GM18870 (cell line): ENCODE measurements around the gene RIMS4.
"Not testable (repeated sequence)": the region's sequence is repeated elsewhere in the genome, so short reads cannot be mapped to it uniquely, and the experiment has no call there.

Source experiments
- ATAC-seq: cut with Tn5 transposase; IDR thresholded peaks from one replicate; pipeline ENCODE4 v1.9.1; 2021; ENCODE audit warnings: moderate library complexity; ENCODE audit not compliant: unreplicated experiment

Gene RIMS4

DNA sequence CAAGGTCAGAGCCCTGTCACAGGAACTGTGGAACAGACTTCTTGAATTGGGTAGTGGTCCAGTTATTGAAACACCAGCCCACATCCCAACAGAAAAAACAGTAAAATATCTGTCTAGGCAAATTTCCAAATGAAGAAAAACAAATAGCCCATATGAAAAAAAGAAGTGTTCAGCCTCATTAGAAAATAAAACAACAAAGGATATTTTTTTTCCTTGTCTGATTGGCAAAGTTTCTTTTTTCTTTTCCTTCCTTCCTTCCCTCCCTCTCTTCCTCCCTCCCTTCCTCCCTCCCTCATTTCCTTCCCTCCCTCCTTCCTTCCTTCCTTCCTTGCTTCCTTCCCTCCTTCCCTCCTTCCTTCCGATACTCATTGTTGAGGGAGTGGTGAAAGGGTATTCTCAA lies 20.6 kb upstream of the RIMS4 start:
- ATAC-seq = no peak

DNA sequence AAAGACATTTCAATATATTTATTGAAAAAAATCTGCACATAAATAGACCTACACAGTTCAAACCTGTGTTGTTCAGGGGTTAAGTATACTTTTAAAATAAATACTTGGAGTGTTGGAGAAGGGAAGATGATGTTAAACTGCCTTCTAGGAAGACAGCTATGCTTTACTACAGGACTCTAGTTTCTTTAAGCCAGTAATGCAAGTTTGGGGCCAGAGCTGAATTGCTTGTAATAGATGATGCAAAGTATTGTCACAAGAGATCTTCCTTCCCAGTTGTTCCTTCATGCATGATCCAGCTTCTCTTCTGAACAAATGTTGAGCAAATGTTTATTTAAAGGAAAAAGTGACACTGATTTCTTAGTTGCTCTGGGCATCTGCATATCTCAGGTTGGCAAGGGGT lies 20.2 kb upstream of the RIMS4 start:
- ATAC-seq = no peak

DNA sequence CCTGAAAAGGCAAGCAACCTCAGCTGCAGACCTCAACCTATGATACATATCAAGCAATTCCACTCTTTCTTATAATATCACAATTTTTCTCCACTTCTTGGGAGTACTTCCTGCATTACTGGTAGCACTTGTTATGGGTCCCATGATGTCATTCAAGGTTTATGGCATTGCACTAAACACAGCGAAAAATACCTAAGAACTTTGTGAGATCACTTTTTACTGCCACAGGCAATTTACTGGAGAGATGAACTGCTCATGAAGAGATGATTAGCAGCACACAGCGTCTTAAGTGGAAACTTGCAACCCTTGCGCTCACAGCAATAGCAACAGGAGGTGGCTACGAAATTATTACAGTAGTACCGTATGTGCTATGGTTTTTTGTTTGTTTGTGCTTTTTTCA lies 19.3 kb upstream of the RIMS4 start:
- ATAC-seq = no peak

DNA sequence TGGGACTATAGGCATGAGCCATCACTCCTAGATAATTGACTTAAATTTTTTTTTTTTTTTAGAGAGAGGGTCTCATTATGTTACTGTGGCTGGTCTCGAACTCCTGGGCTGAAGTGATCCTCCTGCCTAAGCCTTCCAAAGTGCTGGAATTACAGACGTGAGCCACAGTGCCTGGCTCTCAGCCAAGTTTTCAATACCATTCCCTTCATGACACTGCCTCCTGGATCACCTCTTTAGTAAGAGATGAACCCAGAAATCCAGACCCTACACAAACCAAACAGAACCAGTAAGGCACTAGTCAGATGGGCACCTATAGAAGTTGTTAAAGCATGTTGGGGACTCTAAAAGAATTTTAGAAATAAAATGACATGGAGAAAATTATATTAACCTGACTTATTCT lies 18.3 kb upstream of the RIMS4 start:
- no peak for ATAC-seq

DNA sequence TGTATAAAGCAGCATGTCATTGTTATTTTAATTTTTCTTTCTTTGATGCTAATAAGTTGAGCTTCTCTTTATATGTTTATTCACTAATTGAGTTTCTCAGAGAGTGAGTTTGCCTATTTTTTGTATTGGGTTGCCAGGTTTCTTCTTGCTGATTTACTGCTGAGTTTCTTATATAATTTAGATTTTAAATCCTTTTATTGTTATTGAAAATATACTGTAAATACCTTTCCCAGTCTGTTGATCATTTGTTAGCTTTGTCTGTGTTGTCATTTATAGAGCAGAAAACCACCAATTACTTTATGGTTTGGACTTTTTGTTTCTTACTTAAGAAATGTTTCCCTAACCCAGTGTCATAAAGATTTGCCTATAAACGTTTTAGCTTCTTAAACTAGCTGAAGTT lies 17.1 kb upstream of the RIMS4 start:
- ATAC-seq = no peak

DNA sequence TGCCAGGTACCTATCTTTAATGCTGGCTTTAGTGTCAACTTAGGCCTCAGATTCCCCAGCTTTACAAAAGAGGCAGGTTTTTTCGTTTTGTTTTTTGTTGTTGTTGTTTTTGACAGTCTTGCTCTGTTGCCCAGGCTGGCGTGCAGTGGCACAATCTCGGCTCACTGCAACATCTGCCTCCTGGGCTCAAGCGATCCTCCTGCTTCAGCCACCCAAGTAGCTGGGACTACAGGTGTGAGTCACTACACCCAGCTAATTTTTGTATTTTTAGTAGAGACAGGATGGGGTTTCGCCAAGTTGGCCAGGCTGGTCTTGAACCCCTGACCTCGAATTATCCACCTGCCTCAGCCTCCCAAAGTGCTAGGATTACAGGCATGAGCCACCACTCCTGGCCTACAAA lies 11.2 kb upstream of the RIMS4 start:
- not testable (repeated sequence) for ATAC-seq

DNA sequence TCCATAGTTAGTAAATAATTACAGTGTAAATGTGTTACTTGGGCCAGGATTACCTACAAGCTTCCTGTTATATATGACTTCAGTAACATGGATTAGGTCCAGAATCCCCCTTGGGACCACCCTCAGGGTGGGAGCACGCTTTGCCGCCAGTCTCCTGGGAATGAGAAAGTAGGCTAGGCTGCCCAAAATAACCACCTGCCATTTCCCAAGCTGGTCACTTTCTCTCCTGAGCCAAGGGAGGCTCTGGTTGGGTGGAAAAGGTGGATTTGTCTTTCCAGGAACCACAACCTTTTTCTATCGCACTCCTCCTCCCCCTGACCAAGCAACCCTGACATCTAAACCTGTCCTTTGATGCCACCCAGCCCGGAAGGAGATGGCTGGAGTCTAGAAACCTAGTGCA lies 9.6 kb upstream of the RIMS4 start:
- no peak for ATAC-seq

DNA sequence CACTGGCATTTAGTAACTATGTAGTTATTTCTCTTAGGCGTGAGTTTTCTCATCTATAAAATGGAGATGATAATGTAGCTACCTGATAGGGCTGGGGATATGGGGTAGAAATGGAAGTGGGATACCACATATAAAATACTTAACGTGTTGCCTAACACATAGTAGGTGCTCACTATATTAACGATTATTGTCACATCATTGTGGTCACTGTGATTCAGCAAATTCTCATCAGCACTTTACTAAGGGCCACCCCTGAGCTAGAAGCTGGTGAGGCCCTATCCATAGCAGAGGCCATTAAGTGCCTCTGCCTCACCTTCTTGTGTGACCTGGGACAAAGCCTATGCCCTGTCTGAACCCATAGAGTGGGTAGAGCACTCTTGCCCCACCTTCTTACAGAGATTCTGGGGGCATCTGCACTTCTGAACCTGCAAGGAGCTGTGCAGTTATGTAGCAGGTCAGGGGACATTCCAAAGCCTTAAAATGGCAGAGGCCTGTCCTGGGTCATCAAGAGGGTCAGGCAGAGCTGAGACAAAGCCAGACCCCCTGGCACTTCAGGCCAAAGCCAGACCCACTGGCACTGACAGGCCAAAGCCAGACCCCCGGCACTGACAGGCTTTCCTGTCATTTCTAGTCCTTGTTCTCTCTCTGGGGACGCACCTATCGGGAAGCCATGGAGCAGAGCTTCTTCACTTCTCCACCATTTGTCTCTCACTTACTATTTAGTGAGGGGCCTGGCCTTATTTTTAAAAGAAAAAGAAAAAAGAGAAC lies 7.0 kb upstream of the RIMS4 start:
- ATAC-seq = no peak

DNA sequence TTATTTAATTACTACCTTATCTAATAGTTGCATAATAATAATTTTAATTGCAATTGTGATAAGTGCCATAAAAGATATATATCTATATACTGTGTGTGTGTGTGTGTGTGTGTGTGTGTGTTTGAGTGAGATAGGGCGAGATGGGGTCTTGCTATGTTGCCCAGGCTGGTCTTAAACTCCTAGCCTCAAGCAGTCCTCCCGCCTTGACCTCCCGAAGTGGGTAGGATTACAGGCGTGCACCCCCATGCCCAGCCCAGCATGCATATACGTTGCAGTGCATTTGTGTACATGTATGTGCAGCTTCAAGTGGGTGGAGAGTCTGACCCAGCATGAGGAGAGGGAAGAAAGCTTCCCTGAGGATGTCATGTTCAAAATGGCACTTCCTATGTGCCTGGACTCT lies 4.6 kb upstream of the RIMS4 start:
- no peak for ATAC-seq

DNA sequence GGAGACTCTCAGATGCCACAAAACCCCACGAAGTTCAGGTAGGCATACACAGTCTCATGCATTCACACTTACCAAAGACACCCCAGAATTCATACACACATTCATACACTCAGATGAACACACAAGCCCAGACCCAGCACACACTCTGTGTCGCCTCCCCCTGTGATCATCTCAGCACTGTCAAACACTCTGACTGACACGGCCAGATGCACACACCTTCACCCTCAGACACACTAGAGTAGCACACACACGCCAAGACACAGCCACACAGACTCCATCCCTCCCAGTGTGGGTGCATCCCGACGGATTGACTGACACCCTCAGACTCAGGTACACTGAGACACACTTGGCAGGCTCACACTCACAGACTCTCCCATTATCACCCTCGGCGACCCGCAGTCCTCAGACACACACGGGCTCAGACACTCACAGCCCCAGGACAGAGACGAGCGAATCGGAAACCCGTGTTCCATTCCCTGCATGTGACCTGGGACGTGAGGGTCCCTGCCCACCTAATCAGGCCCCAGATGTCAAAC lies 872 bp upstream of the RIMS4 start:
- no peak for ATAC-seq

DNA sequence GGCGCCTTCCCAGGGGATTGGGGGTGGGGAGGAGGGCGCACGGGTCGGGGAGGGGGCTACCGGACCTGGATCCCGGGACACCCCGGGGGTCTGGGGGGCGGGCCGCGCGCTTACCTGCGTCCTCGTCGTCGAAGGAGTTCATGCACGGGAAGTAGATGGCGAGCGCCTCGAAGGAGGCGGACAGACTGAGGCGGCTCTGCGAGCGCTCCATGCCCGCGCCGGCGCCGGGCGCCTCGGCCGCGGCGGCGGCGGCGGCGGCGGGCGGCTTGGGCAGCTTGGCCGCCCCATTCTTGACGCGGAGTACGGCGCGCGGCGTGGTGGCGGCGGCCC lies 320 bp downstream of the RIMS4 start:
- ATAC-seq = no peak

DNA sequence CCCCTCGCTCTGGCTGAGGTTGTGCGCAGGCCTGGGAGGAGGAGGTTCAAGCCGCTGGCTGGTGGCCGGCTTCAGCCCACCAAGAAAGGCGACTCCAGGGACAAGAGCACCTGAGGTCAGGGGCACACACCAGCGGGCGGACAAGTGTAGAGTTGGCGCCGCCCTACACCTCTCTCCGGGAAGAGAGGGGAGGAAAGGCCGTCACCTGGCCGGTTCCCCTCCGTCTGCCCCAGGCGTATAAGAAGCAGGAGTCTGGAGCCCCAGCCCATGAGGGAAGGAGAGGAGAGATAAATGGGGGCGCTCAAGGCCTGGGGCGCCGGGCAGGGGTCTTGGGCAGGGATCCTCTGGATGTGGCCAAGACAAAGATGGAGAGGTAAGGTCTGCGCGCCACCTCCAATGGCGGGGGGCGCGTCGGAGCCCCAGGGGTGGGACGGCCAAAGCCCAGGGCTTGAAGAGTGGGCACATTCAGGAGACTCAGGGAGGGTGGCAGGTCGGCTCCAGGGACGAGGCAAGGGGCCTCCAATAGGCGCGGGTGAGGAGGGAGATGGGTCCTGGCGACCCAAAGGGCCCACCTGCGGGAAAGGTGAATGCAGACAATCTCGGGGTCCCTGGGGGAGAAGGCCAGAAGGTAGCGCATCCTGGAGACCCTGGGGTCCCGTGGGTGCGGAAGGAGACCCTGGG lies 826 bp downstream of the RIMS4 start:
- ATAC-seq = no peak

DNA sequence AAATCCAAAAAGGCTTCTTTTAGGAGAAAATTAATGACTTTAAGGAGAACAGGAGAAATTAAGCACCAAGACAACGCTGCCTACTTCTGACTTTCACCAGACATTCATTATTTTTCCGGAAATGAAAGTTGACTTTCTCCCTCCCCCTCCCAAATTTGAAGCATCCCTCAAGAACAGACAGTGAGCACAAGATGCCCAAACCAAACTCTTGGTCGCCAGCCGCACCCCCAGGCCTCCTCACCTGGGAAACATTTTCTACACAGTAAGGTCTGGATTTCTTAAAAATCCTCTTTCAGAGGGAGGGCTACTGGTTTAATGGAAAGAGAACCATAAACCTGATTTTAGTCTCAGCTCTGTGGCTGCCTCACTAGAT lies 2.7 kb downstream of the RIMS4 start:
- no peak for ATAC-seq

DNA sequence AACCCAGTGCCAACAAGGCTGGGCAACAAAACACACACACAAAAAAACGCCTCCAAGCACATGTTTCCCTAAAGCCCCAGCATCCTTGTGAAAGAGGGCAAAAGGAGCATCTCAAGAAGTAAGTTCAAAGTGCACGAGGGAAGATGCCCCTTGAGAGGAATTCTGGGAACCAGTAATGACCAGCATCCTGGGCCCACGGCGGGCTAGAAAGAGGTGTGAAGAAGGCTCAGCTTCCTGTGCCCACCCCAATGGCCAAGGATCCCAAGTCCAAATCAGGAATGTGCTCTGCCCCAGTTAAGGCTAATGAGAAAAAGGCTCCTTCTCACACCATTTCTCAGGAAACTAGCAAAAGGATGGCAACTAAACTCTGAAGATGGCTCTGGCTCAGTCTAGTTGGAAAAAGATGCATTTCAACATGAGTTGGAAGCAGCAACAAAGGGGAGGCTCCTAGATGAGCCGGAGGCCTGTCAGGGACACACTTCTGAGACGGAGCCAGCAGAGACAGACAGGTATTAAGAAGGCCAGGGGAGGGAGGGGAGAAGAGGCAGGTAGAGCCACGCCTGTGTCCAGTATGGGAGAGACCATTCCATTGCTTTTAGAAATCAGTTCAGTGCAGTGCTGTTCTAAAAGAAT lies 3.2 kb downstream of the RIMS4 start:
- ATAC-seq = no peak

DNA sequence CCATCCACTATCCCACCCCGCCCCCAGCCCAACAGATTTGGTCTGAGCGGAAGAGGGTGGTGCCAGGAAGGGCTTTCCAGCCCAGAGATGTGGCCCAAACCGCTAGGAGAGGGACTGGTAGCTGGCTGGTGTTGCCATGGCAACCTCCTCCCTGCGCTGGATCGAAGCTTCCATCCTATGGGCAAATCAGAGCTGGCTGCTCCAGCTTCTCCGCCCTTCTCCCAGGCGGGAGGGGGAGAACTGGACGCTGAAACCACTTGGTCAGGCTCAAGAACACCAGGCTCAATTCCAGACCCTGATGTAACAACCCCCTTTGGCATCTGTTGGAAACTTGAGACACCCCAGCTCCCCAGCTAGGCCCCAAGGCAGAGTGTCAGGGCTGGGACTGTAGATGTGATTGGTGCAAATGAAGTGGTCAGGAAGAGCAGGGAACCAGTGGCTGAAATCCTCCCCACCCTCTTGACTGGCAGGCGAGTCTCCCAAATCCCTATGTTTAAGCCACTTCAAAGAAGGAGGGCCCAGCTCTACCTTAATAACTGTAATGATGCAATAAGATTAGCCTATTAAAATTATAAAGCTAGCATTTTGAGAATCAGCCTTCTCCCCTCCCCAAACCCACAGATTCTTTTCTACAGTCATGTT lies 4.2 kb downstream of the RIMS4 start:
- ATAC-seq = no peak

DNA sequence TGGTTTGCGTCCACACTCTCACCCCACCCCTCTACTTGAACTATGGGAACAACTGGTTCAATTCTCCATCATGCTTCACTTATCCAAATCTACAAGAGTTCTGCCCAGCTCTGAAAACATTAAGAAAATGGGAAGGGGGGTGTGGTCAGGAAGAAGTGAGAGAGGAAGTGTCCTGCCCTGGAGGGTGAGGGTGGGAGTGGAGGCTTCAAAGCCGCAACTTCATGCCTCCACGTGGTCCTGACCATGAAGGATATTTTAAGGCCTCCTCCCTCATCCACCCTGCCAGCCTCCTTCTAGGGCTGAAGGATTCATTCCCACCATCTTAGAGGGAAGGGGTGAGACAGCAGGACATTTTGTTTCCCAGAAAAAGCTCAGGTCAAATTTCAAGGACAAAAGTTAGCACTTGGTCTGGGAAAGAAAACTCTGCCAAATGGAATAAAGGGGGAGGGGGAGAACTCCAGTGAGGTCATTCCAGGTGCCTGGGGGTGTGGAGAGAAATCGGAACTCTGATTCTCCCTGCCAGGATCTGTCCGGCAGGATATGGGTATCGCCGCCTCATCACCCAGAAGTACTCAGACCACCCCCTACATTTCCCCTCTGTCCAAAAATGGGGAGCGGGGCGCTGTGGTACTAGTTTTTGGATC lies 4.9 kb downstream of the RIMS4 start:
- ATAC-seq = no peak

DNA sequence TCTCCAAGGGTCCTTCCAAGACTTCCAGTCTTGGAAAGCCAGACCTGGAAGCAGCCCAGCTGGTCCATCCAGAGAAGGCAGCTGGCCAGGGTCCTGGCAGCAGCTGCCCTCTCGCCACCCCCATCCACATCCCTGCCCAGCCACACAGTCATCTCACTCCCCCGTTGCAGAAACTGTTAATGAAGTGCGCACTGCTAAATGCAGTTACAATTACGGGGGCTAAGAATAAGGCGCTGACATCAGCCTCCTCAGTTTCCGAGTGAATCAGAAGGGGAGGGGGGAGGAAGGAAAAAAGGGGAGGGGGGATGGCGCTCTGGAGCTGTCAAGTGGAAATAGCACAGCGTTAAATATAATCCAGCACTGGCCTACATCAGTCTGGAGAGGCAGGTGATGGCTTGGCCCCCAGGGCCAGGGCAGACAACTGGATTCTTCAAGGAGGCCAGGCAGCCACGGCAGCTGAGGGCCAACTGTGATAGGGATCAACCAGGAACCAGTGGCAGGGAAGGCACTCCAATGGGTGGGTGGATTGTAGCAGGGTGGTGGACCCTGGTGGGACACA lies 6.9 kb downstream of the RIMS4 start:
- no peak for ATAC-seq

DNA sequence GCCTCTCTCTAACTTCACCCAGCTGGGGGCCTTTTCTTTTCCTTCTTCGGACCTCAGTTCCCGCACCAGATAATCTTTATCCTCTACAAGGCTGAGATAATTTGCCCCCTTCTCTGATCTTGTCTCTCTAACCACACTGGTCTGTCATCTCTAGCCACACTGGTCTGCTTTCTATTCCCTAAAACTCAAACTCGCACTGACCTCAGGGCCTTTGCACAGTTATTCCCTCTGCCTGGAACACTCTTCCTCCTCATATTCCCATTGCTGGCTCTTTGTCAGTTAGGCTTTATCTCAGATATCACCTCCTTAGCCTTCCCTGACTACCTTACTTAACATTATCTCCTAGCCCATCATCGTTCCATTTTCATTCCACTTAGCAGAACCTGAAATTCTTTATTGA lies 7.6 kb downstream of the RIMS4 start:
- ATAC-seq = no peak

DNA sequence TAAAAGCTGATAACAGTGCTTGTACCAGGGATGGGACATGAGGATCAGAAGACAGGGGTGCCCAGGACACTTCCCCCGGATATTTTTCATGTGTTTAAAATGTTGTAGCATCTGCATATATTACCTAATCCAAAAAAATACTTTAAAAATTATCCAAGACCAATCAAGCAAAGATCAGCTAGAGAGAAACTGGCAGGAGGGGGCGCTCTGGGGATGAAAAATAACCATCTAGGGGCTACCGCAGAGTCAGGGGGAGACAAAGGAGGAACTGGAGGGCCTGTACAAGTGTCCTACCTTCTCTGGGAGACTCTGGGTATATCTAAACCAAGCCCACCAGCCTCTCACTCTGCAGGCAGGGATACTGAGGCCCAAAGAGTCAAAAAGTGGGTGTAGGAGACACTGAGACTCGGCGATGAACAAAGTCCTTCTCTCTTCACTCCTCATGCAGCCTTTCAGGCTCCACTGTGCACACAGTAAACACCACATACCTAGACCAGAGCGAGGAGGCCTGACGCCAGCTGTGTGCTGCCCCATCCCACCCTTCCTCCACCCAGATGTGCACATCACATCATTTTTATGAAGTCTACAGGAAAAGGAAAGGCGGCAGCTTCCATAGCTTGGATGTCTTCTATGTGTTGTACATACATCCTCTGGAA lies 9.8 kb downstream of the RIMS4 start:
- ATAC-seq = no peak

DNA sequence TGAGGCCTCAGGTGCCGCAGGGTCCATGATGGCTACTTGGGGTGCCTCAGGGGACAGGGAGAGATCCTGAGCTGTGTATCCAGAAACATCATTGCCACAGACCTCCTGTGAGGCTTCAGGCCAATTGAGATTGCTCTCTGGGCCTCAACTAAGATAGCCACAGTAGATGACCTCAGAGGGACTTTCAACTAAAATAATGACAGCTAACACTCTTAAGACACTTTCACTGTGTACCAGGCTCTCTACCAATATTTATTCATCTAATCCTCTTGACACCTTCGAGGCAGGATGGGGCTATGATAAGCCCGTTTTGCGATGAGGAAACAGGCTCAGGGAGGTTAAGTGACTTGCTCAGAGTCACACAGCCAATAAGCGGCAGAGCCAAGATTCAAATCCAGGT lies 10.7 kb downstream of the RIMS4 start:
- ATAC-seq = no peak
